ENCODE measurements around the gene PAX5.

PAX5 gene

DNA sequence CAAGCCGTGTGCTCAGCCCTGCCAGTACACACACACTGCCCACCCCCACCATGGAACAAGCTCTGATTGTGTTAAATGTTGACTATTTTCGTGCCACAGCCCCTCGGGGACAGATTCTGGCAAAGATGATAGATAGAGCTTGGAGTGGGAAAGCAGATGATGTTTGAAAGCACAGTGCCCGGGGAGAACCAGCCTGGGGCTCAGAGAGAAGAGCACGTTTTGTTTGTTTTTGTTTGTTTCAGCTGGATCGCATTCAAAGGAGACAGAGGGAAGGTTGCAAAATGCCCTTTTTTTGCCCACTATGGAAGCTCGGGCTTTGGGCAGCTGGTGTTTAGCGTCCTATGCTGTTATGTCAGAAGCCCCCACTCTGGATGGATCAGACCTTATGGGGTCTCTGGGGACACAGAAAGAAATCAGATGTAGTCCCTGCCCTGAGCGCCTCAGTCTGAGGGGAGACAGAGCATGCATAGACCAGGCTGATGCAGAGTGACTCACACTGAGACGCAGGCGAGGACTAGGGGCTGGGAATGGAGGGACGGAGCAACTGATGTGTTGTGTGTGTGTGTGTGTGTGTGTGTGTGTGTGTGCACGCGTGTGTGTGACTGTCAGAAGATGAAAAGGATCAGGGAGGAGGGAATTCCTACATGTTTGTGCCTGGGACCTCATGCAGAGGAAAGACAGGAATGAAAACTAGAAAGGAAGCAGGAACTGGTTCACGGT lies 231.7 kb downstream of the PAX5 start:
- DNase-seq (ENCODE audit: low spot score) = no peak

DNA sequence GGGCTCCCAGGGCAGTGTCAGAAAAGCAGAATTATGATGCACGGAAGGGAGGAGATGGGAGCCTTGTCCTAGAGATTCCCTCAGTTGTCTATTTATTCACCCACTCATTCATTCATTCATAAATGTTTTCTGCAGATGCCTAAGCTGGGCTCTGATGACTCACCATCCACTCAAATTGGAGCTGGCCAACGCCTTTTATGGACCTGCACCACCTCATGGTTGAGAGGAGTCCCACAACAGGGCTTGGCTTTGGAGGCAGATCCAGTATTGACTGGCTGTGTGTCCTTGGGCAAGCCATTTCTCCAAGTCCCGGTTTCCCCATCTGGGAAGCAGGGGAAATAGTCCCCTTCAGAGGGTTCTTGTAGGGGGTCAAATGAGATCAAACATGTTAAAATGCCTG lies 233.6 kb downstream of the PAX5 start:
- no peak for DNase-seq (ENCODE audit: low spot score)

DNA sequence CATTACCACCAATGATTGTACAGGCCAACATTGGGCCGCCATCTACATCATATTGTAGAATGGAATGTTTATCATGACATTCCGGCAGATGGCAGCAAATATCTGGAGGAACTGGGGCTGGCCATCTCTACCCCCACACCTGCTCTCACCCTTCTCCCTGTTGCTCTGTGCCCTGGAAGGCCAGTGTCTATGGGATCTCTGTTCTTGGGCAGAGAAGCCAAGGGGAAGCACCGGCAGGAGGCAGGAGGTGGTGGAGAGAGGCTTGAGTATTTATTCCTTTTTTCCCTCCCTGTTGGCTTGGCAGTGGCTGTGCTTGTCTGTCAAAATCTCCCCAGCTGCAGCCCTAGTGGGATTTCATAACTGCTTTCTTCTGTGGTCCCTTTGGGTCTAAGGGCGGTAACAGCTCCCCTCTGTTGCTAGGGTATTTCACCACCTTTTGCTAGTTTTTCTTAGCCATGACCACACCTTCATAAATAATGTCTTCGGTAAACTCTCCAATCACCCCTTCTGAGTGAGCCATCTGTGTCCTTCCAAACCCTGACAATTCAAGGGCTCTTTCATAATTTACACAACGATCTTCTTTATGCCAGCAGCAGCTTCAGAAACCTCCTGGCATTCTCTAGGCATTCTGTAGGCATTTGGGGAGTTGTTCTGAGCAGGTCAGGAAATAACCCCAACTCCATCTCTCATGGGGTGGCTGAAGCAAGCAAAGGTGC lies 235.6 kb downstream of the PAX5 start:
- peak; percentile 29 for DNase-seq (ENCODE audit: low spot score)

DNA sequence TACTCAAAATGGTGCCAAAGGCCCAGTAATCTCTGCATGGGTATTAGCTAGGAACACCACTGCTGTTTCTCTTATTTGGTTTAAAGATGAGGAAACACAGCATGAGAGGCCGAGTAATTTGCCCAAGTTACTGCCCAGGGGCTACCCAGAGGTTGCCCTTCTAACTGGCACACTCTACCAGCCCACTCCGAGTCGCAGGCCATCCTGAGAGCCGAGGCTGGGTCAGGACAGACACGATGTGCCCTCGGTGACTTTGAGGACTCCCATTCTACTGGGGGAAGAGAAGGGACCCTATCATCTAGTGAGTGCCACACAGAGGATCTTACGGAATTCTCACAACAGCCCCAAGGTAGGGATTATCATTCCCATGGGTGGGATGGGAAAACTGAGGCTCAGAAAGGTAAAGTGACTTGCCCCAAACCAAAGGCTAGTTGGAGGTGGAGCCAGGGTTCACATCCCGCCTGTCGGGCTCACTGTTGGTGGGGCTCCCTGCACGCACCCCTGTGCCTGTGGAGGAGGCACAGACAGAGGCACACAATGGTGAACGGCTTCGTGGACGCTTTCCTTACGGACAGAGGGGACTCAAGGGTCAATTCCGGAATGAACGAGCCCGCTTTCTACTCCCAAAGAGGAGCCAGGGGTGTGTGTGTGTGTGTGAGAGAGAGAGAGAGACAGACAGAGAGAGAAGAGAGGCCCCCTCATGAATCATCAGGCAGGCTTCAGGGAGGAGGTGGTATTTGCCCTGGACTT lies 236.4 kb downstream of the PAX5 start:
- no peak for DNase-seq (ENCODE audit: low spot score)

DNA sequence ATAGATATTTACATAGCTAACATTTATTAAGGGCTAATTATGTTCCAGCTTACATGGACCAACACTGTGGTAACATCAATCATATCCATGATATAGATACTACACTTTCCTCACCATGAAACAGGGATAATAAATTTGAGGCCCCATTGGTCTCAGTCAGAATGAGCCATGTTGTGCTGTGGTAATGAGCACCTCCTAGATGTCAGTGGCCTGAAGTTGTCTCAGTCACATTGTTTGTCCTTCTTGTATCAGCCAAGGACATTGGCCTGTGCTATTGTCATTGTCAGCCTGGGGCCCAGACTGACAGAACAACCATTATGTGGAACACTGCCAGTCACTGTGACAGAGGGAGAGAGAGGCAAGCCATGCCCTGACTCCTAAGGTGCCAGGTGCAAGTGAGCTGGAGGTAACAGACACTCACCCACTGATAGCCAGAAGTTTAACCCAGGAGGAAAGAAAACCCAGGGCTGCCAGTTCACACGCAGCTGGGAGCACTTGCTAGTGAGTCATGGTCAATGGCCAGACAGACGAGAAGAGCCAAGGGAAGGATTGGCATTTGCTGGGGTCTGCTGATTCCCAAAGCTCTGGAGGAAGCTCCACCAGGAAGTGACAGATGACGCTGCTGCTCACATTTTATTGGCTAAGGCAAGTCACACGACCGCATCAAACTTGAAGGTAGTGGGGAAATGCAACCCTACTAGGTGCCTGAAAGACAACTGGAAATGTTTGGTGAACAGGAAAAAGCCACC lies 237.2 kb downstream of the PAX5 start:
- no peak for DNase-seq (ENCODE audit: low spot score)

DNA sequence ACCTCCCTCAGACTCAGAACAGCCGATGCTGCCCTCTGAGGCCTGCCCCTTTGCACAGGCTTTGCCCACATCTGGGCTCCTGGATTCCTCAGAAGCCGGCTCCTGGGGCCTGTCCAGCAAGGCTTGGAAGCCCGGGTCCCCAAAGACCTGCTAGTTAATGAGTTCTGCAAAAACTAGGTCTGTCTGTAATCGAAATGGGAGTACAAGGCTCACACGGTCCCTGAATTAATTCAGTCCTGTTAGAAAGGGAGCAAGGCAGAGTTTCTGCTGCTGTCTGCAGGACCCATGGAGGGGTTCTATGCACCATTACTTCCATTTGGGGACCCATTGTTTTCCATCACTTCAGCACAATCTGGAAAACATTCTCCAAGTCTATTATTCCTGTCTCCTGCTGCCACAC lies 239.6 kb downstream of the PAX5 start:
- no peak for DNase-seq (ENCODE audit: low spot score)

- no peak for DNase-seq (ENCODE audit: low spot score)
Measured at GRCh38 chr9:36793277-36793676, 240.8 kb downstream of the PAX5 start.

DNA sequence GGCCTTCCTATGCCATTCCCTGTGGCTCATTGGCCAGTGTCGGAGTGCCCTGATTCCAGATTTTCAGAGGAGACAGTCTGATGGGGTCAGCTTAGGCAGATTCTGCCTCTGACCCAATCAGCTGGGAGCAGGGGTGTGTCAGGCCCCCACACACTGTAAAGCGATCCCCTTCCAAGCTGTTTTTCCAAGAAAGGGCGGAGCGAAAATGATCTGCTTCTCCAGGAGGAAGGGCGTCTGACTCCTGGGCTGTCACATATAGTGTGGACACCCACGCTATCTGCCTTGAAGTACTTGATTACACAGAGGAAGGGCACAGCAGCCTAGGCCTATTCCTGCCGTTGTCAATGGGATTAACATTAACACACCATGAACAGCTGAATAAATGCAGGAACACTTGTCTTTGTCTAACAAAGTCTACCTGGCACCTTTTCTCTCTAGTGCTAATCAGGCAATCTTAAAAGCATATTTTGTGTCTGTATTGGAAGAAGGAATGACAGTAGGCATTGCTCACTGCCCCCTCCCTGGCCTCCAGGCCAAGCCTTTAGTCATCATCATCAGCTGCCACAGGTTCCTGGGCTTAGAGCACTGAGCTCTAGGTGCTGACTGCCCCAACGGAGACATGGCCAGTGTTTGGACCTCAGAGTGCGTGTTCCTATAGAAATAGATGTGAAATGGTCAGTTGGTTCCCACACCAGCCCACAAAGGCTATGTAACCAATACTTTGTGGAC lies 242.7 kb downstream of the PAX5 start:
- no peak for DNase-seq (ENCODE audit: low spot score)

DNA sequence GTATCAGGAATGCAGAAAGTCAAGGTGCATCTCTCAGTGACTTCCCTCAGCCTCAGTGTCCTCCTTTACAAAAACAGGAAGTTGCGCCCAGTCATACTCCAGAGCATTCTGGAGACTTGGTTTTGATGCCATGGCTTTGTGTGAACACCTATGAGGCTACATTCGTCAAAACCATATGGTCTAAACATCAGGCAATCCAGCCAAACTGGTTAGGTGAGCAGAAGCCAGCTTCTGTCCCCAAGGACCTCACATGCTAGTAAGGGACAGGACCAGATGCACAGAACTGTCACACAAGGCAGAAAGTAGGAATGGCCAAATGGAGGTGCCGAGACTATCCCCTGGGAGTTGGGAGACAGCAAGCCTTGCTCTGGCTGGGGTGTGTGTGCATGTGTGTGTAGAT lies 244.2 kb downstream of the PAX5 start:
- DNase-seq (ENCODE audit: low spot score) = no peak

DNA sequence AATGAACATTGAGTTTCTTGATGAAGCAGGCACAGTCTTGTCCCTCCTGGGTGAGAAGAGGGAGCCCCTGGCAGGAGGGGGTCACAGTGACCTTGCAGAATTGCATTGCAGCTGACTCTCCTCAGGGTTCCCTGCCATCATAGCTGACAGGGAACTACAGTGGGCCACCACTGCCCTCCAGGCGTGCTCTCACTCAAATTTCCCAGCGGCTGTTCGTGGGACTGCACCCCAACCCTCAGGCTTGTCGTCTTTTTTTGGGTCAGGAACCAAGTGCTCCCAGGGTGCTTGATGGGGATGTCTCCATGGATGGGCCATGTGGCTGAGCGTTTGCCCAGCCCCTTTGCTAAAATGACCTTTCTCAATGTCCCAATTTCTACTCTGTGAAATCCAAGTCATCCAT lies 245.5 kb downstream of the PAX5 start:
- DNase-seq (ENCODE audit: low spot score) = peak; percentile 24

- no peak for DNase-seq (ENCODE audit: low spot score)
Measured at GRCh38 chr9:36787709-36788108, 246.4 kb downstream of the PAX5 start.

All from GM03348 (cell line).